GM10266 (cell line): Measurements from ENCODE around the gene CPNE2.
"Not testable (repeated sequence)": the region's sequence is repeated elsewhere in the genome, so short reads cannot be mapped to it uniquely, and the experiment has no call there.

Experiments used
- DNase-seq: peaks from one replicate; pipeline ENCODE4 v3.0.0; 2012; ENCODE audit errors: extremely low spot score
- TF ChIP-seq, protein P1 (sequence below): IDR thresholded peaks from 2 replicates; pipeline ENCODE4 v1.5.1; 2012; ENCODE audit warnings: mild to moderate bottlenecking, low read depth; ENCODE audit not compliant: control insufficient read depth, insufficient read depth; ENCODE audit errors: missing control alignments

Gene CPNE2

DNA sequence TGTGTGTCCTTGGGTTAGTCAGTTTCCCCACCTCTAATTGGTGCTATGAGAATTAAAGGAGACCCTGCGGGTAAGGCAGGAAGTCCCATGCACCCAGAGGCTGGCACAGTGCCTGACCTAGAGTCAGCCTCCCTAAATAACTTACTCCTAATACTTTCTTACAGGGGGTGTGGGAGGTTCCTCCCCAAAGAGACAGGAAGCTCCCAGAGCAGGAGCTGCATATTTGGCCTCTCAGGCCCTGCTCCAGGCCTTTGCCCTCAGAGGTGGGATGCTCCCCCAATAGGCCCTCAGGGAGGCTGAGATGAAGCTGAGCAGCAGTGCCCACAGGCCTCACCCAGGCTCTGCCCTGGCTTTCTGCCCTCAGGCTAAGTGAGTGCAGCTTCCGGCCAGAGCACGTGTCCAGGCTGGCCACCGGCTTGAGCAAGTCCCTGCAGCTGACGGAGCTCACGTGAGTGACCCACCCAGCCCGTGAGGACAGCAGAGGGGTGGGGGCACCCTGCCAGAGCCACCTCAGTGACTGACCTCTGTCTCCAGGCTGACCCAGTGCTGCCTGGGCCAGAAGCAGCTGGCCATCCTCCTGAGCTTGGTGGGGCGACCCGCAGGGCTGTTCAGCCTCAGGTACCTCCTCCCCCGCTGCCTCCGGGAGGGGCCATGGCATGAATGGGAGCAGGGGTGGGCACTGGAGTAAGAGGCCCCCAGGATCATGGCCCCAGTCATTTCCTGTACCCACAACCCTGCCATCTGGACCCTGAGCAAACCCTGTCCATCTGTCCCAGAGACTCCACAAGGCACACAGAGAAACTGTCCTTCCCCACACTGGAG lies 31.1 kb upstream of the CPNE2 start:
- TF ChIP-seq, protein P1, sequence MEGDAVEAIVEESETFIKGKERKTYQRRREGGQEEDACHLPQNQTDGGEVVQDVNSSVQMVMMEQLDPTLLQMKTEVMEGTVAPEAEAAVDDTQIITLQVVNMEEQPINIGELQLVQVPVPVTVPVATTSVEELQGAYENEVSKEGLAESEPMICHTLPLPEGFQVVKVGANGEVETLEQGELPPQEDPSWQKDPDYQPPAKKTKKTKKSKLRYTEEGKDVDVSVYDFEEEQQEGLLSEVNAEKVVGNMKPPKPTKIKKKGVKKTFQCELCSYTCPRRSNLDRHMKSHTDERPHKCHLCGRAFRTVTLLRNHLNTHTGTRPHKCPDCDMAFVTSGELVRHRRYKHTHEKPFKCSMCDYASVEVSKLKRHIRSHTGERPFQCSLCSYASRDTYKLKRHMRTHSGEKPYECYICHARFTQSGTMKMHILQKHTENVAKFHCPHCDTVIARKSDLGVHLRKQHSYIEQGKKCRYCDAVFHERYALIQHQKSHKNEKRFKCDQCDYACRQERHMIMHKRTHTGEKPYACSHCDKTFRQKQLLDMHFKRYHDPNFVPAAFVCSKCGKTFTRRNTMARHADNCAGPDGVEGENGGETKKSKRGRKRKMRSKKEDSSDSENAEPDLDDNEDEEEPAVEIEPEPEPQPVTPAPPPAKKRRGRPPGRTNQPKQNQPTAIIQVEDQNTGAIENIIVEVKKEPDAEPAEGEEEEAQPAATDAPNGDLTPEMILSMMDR, result no peak
- no peak for DNase-seq

DNA sequence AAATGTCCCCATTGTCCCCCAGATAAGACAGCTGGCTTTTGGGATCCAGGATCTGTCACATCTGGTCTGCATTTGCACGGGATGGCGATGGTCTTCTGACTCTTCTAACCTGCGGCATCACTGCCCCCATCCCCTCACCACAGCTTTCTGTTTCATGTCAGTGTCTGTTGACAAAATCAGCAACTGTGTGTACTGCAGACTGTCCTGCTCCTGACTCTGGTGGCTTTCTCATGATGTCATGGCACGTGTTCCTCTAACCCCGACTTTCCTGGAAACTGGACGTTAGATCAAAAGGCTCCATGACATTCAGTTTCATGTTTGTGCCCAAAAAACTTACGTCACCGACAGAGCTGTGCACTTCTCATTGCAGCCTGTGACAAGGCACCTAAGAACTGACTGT lies 30.1 kb upstream of the CPNE2 start:
- no peak for DNase-seq
- TF ChIP-seq, protein P1, result no peak

DNA sequence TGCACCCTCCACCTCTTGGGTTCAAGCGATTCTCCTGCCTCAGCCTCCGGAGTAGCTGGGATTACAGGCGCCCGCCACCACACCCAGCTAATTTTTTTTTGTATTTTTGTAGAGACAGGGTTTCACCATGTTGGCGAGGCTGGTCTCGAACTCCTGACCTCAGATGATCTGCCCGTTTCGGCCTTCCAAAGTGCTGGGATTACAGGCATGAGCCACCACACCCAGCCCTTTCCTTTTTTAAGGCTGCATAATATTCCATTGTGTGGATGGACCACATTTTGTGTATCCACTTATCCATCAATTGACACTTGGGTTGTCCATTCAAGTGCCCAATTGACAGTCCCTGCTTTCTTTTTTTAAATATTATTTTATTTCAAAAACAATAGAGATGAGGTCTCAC lies 29.2 kb upstream of the CPNE2 start:
- not testable (repeated sequence) for DNase-seq

DNA sequence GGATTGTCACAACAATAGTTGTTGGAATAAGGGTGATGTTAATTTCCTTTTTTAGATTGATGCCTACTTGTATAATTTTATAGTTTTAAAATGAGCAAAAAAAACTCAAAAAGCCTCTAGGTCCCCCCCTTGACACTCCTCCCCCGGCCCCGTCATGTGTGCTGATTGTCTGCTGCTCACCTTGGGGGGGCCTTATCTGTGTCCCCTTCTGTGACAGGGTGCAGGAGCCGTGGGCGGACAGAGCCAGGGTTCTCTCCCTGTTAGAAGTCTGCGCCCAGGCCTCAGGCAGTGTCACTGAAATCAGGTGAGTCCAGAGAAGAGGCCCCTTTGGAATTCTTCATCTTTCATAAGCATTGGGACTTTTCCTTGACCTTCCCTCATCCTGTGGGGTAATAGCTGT lies 27.4 kb upstream of the CPNE2 start:
- TF ChIP-seq, protein P1, result no peak
- DNase-seq, result no peak

DNA sequence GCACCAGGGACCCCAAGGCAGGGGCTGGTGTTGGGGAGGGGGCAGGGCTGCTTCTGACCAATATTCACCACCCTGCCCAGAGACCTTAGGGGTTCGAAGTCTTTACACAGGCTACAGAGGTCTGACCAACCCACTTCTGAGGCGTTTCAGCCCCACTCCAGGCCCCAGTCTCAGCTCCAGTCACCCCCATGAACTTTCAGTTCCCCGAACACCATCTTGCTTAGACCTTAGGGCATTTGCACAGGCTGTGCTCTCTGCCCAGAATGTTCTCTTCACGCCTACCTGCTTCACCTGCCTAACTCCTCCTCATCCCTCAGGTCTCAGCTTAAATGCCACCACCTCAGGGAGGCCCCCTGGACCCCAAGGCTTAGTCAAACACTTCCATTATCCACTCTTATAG lies 25.8 kb upstream of the CPNE2 start:
- TF ChIP-seq, protein P1, result no peak
- no peak for DNase-seq

DNA sequence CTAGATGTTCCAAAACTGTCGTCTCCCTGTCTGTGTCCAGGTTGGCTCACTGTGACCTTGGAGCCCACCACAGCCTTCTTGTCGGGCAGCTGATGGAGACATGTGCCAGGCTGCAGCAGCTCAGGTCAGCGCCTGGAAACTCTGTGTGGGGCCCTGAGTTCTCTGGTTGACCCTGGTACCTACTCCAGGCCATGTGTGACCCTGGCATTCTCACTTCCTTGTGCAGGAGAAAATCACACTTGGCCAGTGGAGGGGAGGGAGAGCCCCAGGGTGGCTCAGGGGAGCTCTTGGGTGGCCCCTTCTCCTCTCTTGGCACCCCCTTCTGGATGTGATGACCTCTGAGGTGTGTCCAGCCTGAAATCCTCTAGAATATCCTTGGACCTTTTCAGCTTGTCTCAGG lies 25.0 kb upstream of the CPNE2 start:
- TF ChIP-seq, protein P1, result no peak
- DNase-seq, result no peak

DNA sequence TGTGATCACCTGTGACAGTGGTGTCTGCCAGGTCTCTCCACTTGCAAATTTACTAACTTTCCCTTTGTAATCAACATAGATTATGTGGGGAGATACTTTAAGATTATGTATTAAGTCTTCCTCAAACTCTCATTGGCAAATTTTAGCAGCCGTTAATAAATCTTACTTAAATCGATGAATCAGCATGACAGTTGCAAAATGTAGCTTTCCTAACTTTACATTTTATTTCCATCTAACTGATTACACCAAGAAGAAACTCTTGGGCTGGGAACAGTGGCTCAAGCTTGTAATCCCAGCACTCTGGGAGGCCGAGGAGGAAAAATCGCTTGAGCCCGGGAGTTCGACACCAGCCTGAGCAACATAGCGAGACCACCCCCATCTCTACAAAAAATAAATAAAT lies 23.3 kb upstream of the CPNE2 start:
- TF ChIP-seq, protein P1, result no peak
- no peak for DNase-seq

DNA sequence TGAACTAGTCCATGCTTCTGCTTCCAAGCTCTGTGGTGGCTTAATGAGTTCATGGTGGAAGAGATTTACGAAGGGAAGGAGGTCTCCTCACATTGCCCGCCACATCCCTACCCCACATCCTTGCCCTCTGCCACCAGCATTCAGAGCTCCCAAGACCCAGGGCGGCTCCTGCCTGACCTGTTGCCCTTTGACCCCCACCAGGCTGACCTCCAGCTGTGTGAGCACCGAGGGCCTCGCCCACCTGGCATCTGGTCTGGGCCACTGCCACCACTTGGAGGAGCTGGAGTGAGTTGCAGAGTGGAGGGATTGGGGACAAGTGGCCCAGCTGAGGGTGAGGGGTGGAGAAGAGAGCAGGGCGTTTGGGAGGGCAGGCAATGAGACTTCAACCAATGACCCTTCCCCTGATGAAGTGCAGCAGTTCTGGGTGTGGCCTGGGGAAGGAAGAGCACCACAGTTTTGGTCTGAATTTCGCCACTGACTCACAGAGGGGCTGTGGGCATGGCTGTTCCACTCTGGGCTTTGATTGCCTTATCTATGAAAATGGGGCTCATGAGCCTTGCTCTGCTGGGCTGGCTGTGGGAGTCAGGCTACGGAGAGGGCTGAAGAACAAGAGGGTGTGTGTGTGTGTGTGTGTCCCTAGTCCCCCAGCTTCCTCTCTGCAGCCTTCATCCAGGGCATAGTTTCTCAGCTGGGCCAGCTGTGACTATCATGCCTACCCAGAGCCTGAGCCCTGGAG lies 22.6 kb upstream of the CPNE2 start:
- TF ChIP-seq, protein P1, result no peak
- DNase-seq, result no peak
